ENCODE results near the gene FBXO31.
"Not testable (repeated sequence)": the region's sequence is repeated elsewhere in the genome, so short reads cannot be mapped to it uniquely, and the experiment has no call there.

FBXO31 gene

GRCh38 chr16:87382023-87382785 is 1.4 kb downstream of the FBXO31 start:
- no peak for DNase-seq

GRCh38 chr16:87380881-87381280 is 2.7 kb downstream of the FBXO31 start:
- no peak for DNase-seq

GRCh38 chr16:87380403-87380802 is 3.2 kb downstream of the FBXO31 start:
- no peak for DNase-seq

- not testable (repeated sequence) for DNase-seq
These were observed 4.2 kb downstream of the FBXO31 start for GRCh38 chr16:87379312-87379752.

DNA sequence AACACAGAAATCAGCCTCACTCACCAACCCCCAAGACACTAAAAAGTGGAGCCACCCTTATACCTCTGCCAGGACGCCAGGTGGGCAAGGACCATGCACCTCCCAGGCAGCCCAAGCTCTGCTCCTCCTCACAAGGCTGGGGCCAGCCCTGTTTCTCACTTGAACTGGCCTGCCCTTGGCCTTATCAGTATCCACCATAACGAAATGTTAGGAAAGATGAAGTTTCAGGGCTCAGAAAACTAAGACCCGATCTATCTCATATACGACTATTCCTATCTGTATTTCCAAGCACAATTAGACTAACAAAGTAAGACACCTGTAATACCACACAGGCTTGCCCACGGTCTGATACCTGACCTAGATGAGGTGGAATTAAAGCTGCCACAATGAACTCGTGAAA is 6.9 kb downstream of the FBXO31 start:
- no peak for DNase-seq

DNA sequence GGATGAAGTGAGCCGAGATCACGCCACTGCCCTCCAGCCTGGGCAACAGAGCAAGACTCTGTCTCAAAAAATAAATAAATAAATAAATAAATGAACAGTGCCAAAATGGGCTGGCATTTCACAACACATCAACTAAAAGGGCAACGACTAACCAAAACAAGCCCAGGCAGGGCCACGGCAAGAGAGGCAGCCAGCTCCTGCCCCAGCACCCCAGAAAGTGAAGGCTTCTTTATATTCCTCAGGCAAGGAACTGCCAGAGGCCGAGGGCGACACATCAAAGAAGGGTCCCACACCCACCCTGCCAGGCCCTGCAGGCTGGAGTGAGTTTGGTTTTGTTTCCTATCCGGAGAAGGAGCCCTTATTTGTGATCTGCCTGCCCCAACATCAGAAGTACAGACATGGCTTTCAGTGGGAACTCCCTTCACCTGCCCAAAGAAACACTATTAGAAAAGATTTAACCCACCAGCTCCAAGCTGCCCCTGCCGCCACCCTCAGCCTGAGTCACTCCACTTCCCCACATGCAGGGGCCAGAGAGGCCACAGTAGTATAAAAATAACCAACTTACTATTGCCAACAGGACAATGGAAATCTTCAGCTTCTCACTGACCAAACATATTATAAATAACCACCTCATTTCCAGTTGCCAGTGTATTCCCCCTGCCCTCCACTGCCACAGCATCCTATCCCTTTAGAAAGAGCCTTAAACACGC is 8.0 kb downstream of the FBXO31 start:
- no peak for DNase-seq

- DNase-seq: no peak
These were observed 9.3 kb downstream of the FBXO31 start for GRCh38 chr16:87374313-87374712.

DNA sequence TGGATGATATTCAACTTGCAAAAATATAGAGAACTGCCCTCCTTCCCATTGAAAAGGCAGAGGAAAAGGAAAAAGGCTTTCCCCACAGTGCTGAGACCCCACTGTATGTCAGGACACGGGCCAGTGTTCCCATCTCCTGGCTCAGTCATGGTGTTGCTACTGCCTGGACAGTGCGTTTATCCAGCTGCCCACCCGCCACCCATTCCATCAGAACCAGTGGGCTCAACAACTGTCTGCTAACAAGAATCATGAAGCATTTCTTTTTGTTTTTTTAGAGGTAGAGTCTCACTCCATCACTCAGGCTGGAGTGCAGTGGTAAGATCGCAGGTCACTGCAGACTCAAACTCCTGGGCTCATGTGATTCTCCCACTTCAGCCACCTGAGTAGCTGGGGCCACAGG is 11.3 kb downstream of the FBXO31 start:
- no peak for DNase-seq

DNA sequence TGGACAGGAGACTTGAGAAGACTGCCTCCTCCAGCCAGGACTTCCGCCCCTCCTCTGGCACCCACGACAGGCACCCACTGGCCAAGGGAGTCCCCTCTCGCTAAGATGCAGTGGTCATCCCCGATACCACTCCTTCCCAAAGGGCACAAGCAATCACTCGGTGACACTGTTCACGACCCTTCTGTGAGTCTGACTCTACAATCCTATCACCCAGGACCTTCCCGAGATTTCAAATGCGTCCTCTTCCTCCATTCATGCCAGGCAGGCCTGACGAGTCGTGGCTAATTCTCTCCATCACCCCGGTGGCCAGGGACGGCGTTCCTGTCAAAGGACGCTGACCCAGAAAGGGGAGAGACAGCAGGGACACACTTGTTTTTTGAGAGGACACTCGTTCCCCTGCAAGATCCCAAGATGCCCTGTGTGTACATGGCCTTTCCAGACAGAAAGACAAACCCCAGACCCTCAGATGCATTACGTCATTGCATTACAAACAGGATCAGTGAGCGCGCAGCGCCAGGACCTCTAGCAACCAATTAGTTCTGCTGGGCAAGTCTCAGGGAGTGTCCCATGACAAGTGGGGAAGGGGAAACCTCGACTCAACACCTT is 12.2 kb downstream of the FBXO31 start:
- no peak for DNase-seq

GRCh38 chr16:87369796-87370719 is 13.5 kb downstream of the FBXO31 start:
- DNase-seq: no peak

DNA sequence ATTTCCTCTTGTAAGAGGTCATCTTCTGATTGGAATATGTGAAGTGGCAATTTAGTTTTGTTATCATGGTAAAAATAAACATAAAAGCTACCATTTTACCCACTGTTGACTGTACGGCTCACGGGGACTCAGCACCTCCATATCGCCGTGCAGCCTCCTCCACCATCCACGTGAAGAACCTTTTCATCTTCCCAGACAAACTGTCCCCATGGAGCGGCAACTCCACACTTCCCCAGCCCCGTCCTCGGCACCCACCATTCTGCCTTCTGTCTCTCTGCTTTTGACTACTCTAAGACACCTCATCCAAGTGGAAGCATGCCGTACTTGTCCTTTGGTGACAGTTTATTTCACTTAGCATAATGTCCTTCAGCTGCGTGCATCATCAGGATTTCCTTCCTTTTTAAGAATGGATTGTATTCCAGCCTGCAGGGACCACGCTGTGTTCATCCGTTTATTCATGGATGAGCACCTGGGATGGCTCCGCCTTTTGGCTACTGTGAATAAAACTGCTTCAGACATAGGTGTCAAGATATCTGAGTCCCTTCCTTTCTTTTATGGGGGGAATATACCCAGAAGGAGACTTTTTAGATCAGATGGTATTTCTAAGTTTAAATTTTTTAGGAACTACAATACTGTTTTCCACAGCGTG is 14.3 kb downstream of the FBXO31 start:
- DNase-seq: no peak

- DNase-seq: no peak
These were observed 15.4 kb downstream of the FBXO31 start for GRCh38 chr16:87368029-87368770.

GRCh38 chr16:87367529-87367928 is 16.0 kb downstream of the FBXO31 start:
- DNase-seq: no peak

DNA sequence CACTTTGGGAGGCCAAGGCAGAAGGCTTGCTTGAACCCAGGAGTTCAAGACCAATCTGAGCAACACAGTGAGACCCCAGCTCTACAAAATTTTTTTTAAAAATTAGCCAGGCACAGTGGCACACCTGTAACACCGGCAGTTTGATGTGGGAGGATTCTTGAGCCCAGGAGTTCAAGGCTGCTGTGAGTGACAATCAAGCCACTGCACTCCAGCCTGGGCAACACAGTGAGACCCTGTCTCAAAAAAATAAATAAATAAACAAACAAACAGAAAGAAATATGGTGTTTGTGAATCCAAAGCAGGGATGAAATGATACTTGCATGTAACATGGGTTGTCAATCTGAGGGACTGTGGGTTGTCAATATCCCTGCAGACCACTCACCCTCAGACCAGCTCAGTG is 16.6 kb downstream of the FBXO31 start:
- no peak for DNase-seq

DNA sequence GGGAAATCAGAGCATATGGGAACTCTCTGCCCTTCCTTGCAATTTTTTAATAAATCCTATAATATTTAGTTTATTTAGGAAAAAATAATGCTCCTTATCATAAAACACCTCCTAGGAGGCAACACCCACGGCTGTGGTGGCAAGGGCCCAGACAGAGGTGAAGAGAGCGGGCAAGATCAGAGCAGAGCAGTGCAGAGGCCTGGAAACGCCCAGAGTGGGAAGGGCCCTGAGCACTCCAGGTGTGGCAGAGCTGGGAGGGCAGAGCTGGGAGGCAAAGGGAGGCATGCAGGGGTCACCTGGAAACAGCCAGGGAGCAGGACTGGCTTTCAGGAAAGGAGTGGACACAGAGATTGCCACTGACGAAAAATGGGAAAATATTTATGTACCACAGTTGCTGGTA is 17.3 kb downstream of the FBXO31 start:
- no peak for DNase-seq

- no peak for DNase-seq
These were observed 18.4 kb downstream of the FBXO31 start for GRCh38 chr16:87365021-87365713.

GRCh38 chr16:87363771-87364455 is 19.7 kb downstream of the FBXO31 start:
- no peak for DNase-seq

GRCh38 chr16:87362828-87363559 is 20.6 kb downstream of the FBXO31 start:
- not testable (repeated sequence) for DNase-seq

- no peak for DNase-seq
These were observed 21.5 kb downstream of the FBXO31 start for GRCh38 chr16:87361916-87362619.
